ENCODE data around the gene DUSP28.

The DUSP28 gene

DNA sequence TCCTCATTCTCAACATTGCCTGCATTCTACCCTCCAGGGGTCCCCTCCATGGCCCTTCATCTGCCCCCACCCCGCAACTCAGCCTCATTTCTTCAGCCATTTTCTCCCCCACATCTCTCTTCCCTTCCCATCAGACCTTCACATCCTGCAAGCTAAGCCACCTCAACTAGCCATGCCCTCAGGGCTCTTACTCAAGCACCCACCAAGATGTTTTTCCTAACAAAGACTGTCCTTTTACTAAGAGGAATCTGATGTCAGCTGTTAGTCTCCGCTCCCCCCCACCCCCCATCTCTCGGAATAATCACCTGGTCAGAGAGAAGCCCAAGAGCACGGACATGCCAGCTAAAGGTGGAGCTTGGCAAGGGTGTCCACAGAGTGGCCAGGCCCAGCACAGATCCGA lies 21.7 kb downstream of the DUSP28 start:
- no peak for TF ChIP-seq ZFX (IDR thresholded peaks at IDR 0.05)
- TF ChIP-seq CTCF (conservative IDR thresholded peaks at IDR 0.05): no peak

DNA sequence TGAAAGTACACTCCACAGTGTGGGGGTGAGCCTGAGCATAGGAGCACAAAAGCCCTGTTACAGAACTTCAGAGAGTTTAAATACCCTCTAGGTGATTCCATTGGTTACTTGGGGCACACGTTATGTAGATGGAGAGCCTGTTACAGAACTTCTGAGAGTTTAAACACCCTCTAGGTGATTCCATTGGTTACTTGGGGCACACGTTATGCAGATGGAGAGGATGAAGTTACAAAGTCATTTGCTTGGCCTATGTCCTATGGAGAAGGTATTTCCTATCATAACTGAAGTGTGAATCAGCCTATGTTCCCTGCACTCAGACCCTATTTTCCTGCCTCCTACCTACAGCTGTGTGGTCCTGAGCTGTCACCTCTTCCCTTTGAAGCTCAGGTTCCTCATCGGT lies 22.6 kb downstream of the DUSP28 start:
- no peak overlapping the region for H3K27ac ChIP-seq
- no peak for TF ChIP-seq ZFX (IDR thresholded peaks at IDR 0.05)
- no peak for TF ChIP-seq CTCF (conservative IDR thresholded peaks at IDR 0.05)

More for the DNA sequence above, 21.7 kb downstream of the DUSP28 start:
- H3K27ac ChIP-seq: no peak overlapping the region

DNA sequence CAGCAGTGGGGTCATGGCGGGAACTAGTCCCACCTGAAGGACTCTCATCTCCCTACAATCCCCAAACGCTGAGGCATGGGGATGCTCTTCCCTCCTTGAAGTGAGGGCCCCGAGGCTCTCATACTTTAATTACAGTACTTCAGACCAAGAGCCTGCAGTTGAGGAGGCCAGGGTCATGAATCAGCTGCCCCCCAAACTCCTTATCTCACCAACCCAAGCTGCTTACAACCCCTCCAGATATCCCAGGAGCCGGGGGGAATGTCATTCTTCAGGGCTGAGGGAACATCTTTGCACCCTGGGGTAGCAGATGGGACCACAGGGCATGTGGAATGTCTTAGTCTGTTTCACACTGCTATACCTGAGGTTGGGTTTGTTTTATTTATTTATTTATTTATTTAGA lies 23.6 kb downstream of the DUSP28 start:
- no peak for TF ChIP-seq ZFX (IDR thresholded peaks at IDR 0.05)
- TF ChIP-seq CTCF (conservative IDR thresholded peaks at IDR 0.05): no peak
- no peak overlapping the region for H3K27ac ChIP-seq

- TF ChIP-seq CTCF (conservative IDR thresholded peaks at IDR 0.05): no peak
- no peak for TF ChIP-seq ZFX (IDR thresholded peaks at IDR 0.05)
- H3K27ac ChIP-seq: peak overlapping the region; percentile 87
Measured at GRCh38 chr2:240584486-240585031, 24.4 kb downstream of the DUSP28 start.

DNA sequence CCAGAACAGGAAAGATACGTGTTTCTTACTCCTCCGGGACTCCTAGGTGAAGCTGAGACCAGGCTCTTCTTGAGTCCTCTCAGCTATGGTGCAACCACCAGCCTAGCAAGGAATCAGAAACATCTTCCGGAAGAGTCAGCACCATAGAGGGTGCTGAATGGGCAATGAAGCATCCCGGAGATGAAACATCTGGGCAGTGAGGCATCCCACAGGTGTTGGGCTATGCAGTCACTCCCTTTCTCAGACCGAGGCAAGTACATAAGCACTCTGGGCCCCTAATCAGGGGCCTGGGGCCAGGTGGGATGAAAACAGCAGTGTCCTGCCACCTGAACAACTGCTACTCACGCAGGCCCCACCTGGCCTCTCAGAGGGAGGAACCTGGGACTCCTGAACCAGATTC lies 24.9 kb downstream of the DUSP28 start:
- peak overlapping the region; percentile 87 for H3K27ac ChIP-seq
- TF ChIP-seq ZFX (IDR thresholded peaks at IDR 0.05) (no peak), CTCF (conservative IDR thresholded peaks at IDR 0.05) (no peak)

DNA sequence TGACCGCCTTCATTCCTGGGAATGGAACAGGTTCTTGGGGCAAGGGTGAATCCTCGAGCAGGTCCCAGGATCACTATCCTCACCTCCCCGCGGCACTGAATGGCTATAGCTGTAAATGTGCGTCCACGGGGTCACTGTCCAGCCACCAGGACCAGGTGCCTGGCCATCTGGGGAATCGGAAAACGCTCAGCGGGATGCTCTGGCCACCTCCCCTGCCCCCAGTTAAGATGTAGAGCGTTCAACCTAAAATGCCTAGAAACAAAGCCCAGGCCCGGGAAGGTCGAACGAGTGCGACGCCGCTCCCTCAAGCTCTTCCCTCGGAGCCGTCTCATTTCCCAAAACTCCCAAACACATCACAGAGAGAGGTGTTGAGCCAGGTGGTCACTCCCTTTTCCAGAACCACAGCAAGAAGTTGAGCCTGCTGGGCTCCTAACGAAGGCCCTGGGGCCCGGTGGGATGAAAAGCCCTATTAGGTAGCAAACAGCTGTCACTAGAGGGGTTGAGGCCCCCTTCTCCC lies 25.6 kb downstream of the DUSP28 start:
- TF ChIP-seq ZFX (IDR thresholded peaks at IDR 0.05) (no peak), CTCF (conservative IDR thresholded peaks at IDR 0.05) (no peak)
- peak overlapping the region; percentile 87 for H3K27ac ChIP-seq

DNA sequence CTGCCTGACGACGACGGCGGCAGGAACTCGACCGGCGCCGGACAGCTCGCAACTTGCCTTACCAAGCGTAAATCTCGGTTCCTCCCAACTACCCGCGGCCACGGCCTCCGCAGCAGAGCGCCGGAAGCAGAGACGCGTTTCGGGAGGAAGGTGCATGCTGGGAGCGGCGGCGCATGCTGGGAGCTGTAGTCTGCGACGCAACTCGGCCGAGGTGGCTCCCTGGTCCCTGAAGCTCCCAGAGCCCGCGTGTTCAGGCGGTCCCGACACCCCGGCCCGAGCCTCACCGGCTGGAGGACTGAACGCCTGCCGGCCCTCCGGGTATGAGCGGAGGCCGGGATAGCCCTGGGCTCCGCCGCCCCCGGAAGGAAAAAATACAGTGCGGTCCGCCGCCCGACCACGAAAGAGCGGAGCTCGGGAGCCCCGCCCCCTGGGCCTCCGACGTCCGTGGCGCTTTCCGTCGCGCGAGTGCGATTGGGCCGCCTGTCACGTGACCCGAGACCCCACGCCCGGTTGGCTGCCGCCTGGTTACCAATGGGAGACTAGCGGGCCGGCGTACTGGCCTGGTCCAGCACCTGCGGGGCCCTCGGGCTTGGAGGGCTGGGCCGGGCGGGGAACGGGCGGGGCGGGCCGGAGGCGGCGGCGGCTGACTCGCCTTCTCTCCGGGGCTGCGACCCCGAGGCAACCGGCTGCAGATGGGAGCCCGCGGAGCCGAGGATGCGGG lies 26.2 kb downstream of the DUSP28 start, which contains the start of gene CAPN10:
TSS of gene CAPN10 (plus strand) at position 537 of the 721 bp plus-strand sequence. CDS start at position 715, 178 bp downstream.
- TF ChIP-seq CTCF (conservative IDR thresholded peaks at IDR 0.05): no peak
- peak; percentile 59 for TF ChIP-seq ZFX (IDR thresholded peaks at IDR 0.05)
- peak within 1 kb of the TSS; percentile 87 for H3K27ac ChIP-seq
